Type B pancreatic cell (in vitro differentiated cells): ENCODE results near the gene FBLN2. TPM values are rescaled to one million over a fixed set of nuclear protein-coding genes. Genes with fewer than 3 reads are reported as not detected.

Source experiments
- DNase-seq: peaks from one replicate; pipeline ENCODE4 v3.0.0; 2021; ENCODE audit warnings: mixed read lengths; ENCODE audit not compliant: unreplicated experiment; ENCODE audit errors: extremely low spot score
- H3K27ac Mint-ChIP-seq: 2 replicates; pipeline ENCODE4 v1.8.0; 2021; ENCODE audit warnings: mild to moderate bottlenecking, mixed read lengths
- H3K27me3 Mint-ChIP-seq: 2 replicates; pipeline ENCODE4 v1.8.0; 2021; ENCODE audit warnings: mixed read lengths
- H3K36me3 Mint-ChIP-seq: 2 replicates; pipeline ENCODE4 v1.8.0; 2021; ENCODE audit warnings: mixed read lengths
- H3K4me1 Mint-ChIP-seq: one replicate; pipeline ENCODE4 v1.8.0; 2021; ENCODE audit warnings: mixed read lengths; ENCODE audit not compliant: unreplicated experiment
- H3K4me3 Mint-ChIP-seq: 2 replicates; pipeline ENCODE4 v1.8.0; 2021; ENCODE audit warnings: mild to moderate bottlenecking, mixed read lengths
- H3K9me3 Mint-ChIP-seq: 2 replicates; pipeline ENCODE4 v1.8.0; 2021; ENCODE audit warnings: mixed read lengths
- CTCF ChIP-seq: fragments of 200-600 bp; sonication (generic); conservative IDR thresholded peaks from 2 replicates; pipeline ENCODE4 v1.5.0; 2021; ENCODE audit warnings: antibody characterized with exemption, mild to moderate bottlenecking
- total RNA-seq: library from RNA; stranded (reverse); gene quantifications from 2 replicates; pipeline ENCODE4 v1.2.1, GENCODE V29; 2021; ENCODE audit warnings: low replicate concordance

The FBLN2 gene
- total RNA-seq, 1 donor from 2014 or later: 67.6 TPM

- no peaks in the 10 kb centered on the region for H3K36me3 Mint-ChIP-seq
- H3K27ac Mint-ChIP-seq: peak overlapping the region; percentile 73
- peaks cover 44% of the 10 kb centered on the region for H3K4me1 Mint-ChIP-seq
- peak overlapping the region; percentile 56 for H3K4me3 Mint-ChIP-seq
- DNase-seq: no peak
- H3K9me3 Mint-ChIP-seq: no peaks in the 10 kb centered on the region
- peaks cover 4% of the 10 kb centered on the region for H3K27me3 Mint-ChIP-seq
- no peak for TF ChIP-seq CTCF
These were observed 7.3 kb downstream of the FBLN2 start for GRCh38 chr3:13556207-13556606.

GRCh38 chr3:13556917-13557316 is 8.0 kb downstream of the FBLN2 start:
- H3K27ac Mint-ChIP-seq: no peak overlapping the region

GRCh38 chr3:13557417-13557816 is 8.5 kb downstream of the FBLN2 start:
- H3K36me3 Mint-ChIP-seq: no peaks in the 10 kb centered on the region
- TF ChIP-seq CTCF: no peak
- no peak overlapping the region for H3K27ac Mint-ChIP-seq
- no peaks in the 10 kb centered on the region for H3K9me3 Mint-ChIP-seq
- H3K4me1 Mint-ChIP-seq: peaks cover 54% of the 10 kb centered on the region
- peaks cover 4% of the 10 kb centered on the region for H3K27me3 Mint-ChIP-seq
- DNase-seq: no peak
- no peak overlapping the region for H3K4me3 Mint-ChIP-seq

More at GRCh38 chr3:13556917-13557316, 8.0 kb downstream of the FBLN2 start:
- Mint-ChIP-seq H3K4me3 (no peak overlapping the region), H3K27me3 (peaks cover 4% of the 10 kb centered on the region), H3K36me3 (no peaks in the 10 kb centered on the region), H3K9me3 (no peaks in the 10 kb centered on the region), H3K4me1 (peaks cover 50% of the 10 kb centered on the region)
- no peak for DNase-seq
- no peak for TF ChIP-seq CTCF

- TF ChIP-seq CTCF: no peak
- Mint-ChIP-seq H3K36me3 (no peaks in the 10 kb centered on the region), H3K27me3 (peaks cover 4% of the 10 kb centered on the region), H3K4me1 (peaks cover 50% of the 10 kb centered on the region), H3K27ac (no peak overlapping the region), H3K4me3 (no peak overlapping the region), H3K9me3 (no peaks in the 10 kb centered on the region)
- no peak for DNase-seq
These were observed 9.0 kb downstream of the FBLN2 start for GRCh38 chr3:13557926-13558325.

GRCh38 chr3:13558651-13559050 is 9.7 kb downstream of the FBLN2 start:
- no peak overlapping the region for H3K4me3 Mint-ChIP-seq
- no peaks in the 10 kb centered on the region for H3K9me3 Mint-ChIP-seq
- DNase-seq: no peak
- peaks cover 55% of the 10 kb centered on the region for H3K4me1 Mint-ChIP-seq
- H3K27ac Mint-ChIP-seq: no peak overlapping the region
- H3K27me3 Mint-ChIP-seq: peaks cover 4% of the 10 kb centered on the region
- TF ChIP-seq CTCF: no peak
- no peaks in the 10 kb centered on the region for H3K36me3 Mint-ChIP-seq
